ENCODE data around the gene AFF1. TPM values are rescaled to one million over a fixed set of nuclear protein-coding genes. Genes with fewer than 3 reads are reported as not detected.

Gene AFF1
- total and polyA plus RNA-seq, 4 donors = 7.2 to 42.8 (median 21.5) TPM

DNA sequence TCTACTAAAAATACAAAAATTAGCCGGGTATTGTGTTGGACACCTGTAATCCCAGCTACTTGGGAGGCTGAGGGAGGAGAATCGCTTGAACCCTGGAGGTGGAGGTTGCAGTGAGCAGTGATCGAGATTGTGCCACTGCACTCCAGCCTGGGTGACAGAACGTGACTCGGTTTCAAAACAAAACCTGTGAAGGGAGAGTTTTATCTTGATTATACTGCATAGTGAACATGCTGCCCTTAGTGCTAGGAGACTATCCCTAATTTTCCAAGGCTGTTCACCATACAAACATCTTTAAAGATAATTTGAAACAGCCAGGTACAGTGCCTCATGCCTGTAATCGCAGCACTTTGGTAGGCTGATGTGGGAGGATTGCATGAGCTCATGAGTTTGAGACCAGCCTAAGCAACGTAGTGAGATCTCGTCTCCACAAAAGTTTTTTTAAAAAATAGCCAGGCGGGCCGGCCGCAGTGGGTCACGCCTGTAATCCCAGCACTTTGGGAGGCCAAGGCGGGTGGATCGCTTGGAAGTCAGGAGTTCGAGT lies 6.2 kb downstream of the AFF1 start:
- Histone ChIP-seq H3K36me3 (ENCODE audit: control insufficient read depth in 4 of 4, insufficient read depth in 3 of 4, low read depth in 1 of 4, low read length in 3 of 4) (no peaks in the 10 kb centered on the region), H3K27me3 (ENCODE audit: control insufficient read depth in 4 of 4, insufficient read depth in 4 of 4, low read length in 3 of 4) (no peaks in the 10 kb centered on the region), H3K4me3 (ENCODE audit: low read depth in 1 of 3, low read length in 3 of 3) (no peak overlapping the region), H3K9ac (ENCODE audit: low read depth in 1 of 2, low read length in 2 of 2) (no peak overlapping the region), H3K27ac (ENCODE audit: low read depth in 1 of 2, low read length in 2 of 2) (no peak overlapping the region), H3K4me1 (ENCODE audit: control insufficient read depth in 4 of 4, insufficient read depth in 4 of 4, low read length in 3 of 4) (peaks cover 9 to 40% (median 31%) of the 10 kb centered on the region in 4 donors), H3K9me3 (ENCODE audit: control insufficient read depth in 4 of 4, low read length in 3 of 4) (no peaks in the 10 kb centered on the region)
- WGBS = 96% methylated on average over 15 of the region's 15 CpGs
- TF ChIP-seq, protein P1, sequence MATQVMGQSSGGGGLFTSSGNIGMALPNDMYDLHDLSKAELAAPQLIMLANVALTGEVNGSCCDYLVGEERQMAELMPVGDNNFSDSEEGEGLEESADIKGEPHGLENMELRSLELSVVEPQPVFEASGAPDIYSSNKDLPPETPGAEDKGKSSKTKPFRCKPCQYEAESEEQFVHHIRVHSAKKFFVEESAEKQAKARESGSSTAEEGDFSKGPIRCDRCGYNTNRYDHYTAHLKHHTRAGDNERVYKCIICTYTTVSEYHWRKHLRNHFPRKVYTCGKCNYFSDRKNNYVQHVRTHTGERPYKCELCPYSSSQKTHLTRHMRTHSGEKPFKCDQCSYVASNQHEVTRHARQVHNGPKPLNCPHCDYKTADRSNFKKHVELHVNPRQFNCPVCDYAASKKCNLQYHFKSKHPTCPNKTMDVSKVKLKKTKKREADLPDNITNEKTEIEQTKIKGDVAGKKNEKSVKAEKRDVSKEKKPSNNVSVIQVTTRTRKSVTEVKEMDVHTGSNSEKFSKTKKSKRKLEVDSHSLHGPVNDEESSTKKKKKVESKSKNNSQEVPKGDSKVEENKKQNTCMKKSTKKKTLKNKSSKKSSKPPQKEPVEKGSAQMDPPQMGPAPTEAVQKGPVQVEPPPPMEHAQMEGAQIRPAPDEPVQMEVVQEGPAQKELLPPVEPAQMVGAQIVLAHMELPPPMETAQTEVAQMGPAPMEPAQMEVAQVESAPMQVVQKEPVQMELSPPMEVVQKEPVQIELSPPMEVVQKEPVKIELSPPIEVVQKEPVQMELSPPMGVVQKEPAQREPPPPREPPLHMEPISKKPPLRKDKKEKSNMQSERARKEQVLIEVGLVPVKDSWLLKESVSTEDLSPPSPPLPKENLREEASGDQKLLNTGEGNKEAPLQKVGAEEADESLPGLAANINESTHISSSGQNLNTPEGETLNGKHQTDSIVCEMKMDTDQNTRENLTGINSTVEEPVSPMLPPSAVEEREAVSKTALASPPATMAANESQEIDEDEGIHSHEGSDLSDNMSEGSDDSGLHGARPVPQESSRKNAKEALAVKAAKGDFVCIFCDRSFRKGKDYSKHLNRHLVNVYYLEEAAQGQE (IDR thresholded peaks at IDR 0.05) = no peak
- no peak for TF ChIP-seq NR2F2 (IDR thresholded peaks at IDR 0.05)
- no peak for TF ChIP-seq EGR1 (IDR thresholded peaks at IDR 0.05; ENCODE audit: low read depth in 2 of 2)
- no peak for TF ChIP-seq YY1 (IDR thresholded peaks at IDR 0.05)
- no peak for TF ChIP-seq FOXA1 (IDR thresholded peaks at IDR 0.05)
- no peak for TF ChIP-seq SP1 (IDR thresholded peaks at IDR 0.05)
- TF ChIP-seq HNF4A (conservative IDR thresholded peaks at IDR 0.05) = no peak
- TF ChIP-seq FOXA2 (IDR thresholded peaks at IDR 0.05) = no peak
- no peak for TF ChIP-seq TAF1 (conservative IDR thresholded peaks at IDR 0.05)
- no peak for TF ChIP-seq CTCF (IDR thresholded peaks at IDR 0.05; ENCODE audit: low read depth, low read length, missing input control)
- no peak for TF ChIP-seq JUND (IDR thresholded peaks at IDR 0.05)
- no peak for DNase-seq (ENCODE audit: low spot score)

GRCh38 chr4:86942185-86942666 lies 7.4 kb downstream of the AFF1 start:
- H3K9me3 ChIP-seq (ENCODE audit: control insufficient read depth in 4 of 4, low read length in 3 of 4) = no peaks in the 10 kb centered on the region
- DNase-seq (ENCODE audit: low spot score) = no peak
- peak overlapping the region; percentile 49 to 63 for H3K27ac ChIP-seq (ENCODE audit: low read depth in 1 of 2, low read length in 2 of 2)
- peak overlapping the region in 1 of 2 donors; percentile 27 for H3K9ac ChIP-seq (ENCODE audit: low read depth in 1 of 2, low read length in 2 of 2)
- TF ChIP-seq, protein P2, sequence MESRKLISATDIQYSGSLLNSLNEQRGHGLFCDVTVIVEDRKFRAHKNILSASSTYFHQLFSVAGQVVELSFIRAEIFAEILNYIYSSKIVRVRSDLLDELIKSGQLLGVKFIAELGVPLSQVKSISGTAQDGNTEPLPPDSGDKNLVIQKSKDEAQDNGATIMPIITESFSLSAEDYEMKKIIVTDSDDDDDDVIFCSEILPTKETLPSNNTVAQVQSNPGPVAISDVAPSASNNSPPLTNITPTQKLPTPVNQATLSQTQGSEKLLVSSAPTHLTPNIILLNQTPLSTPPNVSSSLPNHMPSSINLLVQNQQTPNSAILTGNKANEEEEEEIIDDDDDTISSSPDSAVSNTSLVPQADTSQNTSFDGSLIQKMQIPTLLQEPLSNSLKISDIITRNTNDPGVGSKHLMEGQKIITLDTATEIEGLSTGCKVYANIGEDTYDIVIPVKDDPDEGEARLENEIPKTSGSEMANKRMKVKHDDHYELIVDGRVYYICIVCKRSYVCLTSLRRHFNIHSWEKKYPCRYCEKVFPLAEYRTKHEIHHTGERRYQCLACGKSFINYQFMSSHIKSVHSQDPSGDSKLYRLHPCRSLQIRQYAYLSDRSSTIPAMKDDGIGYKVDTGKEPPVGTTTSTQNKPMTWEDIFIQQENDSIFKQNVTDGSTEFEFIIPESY (IDR thresholded peaks at IDR 0.05) = no peak
- TF ChIP-seq NR2F2 (IDR thresholded peaks at IDR 0.05) = no peak
- peak in 1 of 2 donors; percentile 5 for TF ChIP-seq RXRA (IDR thresholded peaks at IDR 0.05)
- TF ChIP-seq EGR1 (IDR thresholded peaks at IDR 0.05; ENCODE audit: low read depth in 2 of 2) = no peak
- no peak for TF ChIP-seq TAF1 (conservative IDR thresholded peaks at IDR 0.05)
- TF ChIP-seq CTCF (IDR thresholded peaks at IDR 0.05; ENCODE audit: low read depth, low read length, missing input control) = no peak
- peak; percentile 16 to 49 for TF ChIP-seq JUND (IDR thresholded peaks at IDR 0.05)
- TF ChIP-seq, protein P3, sequence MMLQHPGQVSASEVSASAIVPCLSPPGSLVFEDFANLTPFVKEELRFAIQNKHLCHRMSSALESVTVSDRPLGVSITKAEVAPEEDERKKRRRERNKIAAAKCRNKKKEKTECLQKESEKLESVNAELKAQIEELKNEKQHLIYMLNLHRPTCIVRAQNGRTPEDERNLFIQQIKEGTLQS (IDR thresholded peaks at IDR 0.05) = no peak
- peak; percentile 54 to 69 for TF ChIP-seq HNF4A (conservative IDR thresholded peaks at IDR 0.05)
- H3K4me1 ChIP-seq (ENCODE audit: control insufficient read depth in 4 of 4, insufficient read depth in 4 of 4, low read length in 3 of 4) = peaks cover 9 to 29% (median 25%) of the 10 kb centered on the region in 4 donors
- H3K36me3 ChIP-seq (ENCODE audit: control insufficient read depth in 4 of 4, insufficient read depth in 3 of 4, low read depth in 1 of 4, low read length in 3 of 4) = no peaks in the 10 kb centered on the region
- no peaks in the 10 kb centered on the region for H3K27me3 ChIP-seq (ENCODE audit: control insufficient read depth in 4 of 4, insufficient read depth in 4 of 4, low read length in 3 of 4)
- H3K4me3 ChIP-seq (ENCODE audit: low read depth in 1 of 3, low read length in 3 of 3) = no peak overlapping the region
- 40% methylated on average over 1 of the region's 1 CpG for WGBS

Data from liver (tissue), 9 donors.